HepG2 (cell line): ENCODE measurements around the gene IRAK2. TPM values are rescaled to one million over a fixed set of nuclear protein-coding genes. Genes with fewer than 3 reads are reported as not detected.

Experiments used
- GATAD2A ChIP-seq: IDR thresholded peaks from 2 replicates; pipeline ENCODE4 v1.6.1; 2016
- MLLT10 ChIP-seq: sonication (generic); formaldehyde crosslinking; IDR thresholded peaks from 2 replicates; pipeline ENCODE4 v1.4.0; 2020; ENCODE audit warnings: missing genetic modification reagents
- NFATC3 ChIP-seq: sonication (generic); formaldehyde crosslinking; IDR thresholded peaks from 2 replicates; pipeline ENCODE4 v1.5.1; 2020; ENCODE audit warnings: mild to moderate bottlenecking, missing genetic modification reagents
- RNF2 ChIP-seq: fragments of 450-650 bp; conservative IDR thresholded peaks from 2 replicates; pipeline ENCODE4 v1.6.1; 2016; ENCODE audit warnings: low read depth
- ZBTB7B ChIP-seq: sonication (generic); formaldehyde crosslinking; IDR thresholded peaks from 2 replicates; pipeline ENCODE4 v1.4.0; 2020; ENCODE audit warnings: missing genetic modification reagents
- ZNF34 ChIP-seq: sonication (generic); formaldehyde crosslinking; IDR thresholded peaks from 2 replicates; pipeline ENCODE4 v1.4.0; 2020; ENCODE audit warnings: mild to moderate bottlenecking, missing genetic modification reagents, borderline replicate concordance
- ZNF407 ChIP-seq: sonication (generic); formaldehyde crosslinking; IDR thresholded peaks from one replicate; pipeline ENCODE4 v1.5.1; 2020; ENCODE audit warnings: mild to moderate bottlenecking, missing genetic modification reagents; ENCODE audit errors: not compliant biosample characterization
- polyA plus RNA-seq, 8 experiments: library from polyadenylated mRNA; depleted of rRNA in 3 of 8; stranded (reverse) in 7 of 8; unstranded in 1 of 8; fragments of >200 nt; fragmentation: Illumina TruSeq in 4 of 8; extraction: Trizol in 4 of 8; gene quantifications; 2 replicates each; pipeline versions ENCODE4 v1.2.1 to v1.2.3, GENCODE V29; 2011 to 2016; ENCODE audit warnings: low read depth in 4 of 8, missing spikeins in 1 of 8, mixed read lengths in 1 of 8; ENCODE audit not compliant: insufficient read depth in 1 of 8
- total RNA-seq, 5 experiments: library from RNA; depleted of rRNA; stranded (reverse); fragments of >200 nt; fragmentation: Illumina TruSeq; extraction: Trizol; gene quantifications; 2 replicates each; pipeline ENCODE4 v1.2.3, GENCODE V29; 2016; ENCODE audit warnings: low read depth in 1 of 5

Gene IRAK2
- total and polyA plus RNA-seq, 2 of the 13 experiments (the other 11 are each of a cell fraction or from before 2014, with no cell fraction given), result 13.1 to 23.3 TPM

- TF ChIP-seq ZNF407 (CRISPR knock-in tag) (no peak), GATAD2A (CRISPR knock-in tag) (no peak), ZNF34 (CRISPR knock-in tag) (no peak), ZBTB7B (CRISPR knock-in tag) (no peak), RNF2 (no peak), NFATC3 (CRISPR knock-in tag) (no peak), MLLT10 (no peak)
- TF ChIP-seq, all 625 proteins: peak for 0
Observed at GRCh38 chr3:10184250-10184649, 19.5 kb downstream of the IRAK2 start (continued).
